GM21526 (cell line): Measurements from ENCODE around the gene ASF1B.
"Not testable (repeated sequence)": the region's sequence is repeated elsewhere in the genome, so short reads cannot be mapped to it uniquely, and the experiment has no call there.

Experiments used
- ATAC-seq: cut with Tn5 transposase; IDR thresholded peaks from one replicate; pipeline ENCODE4 v1.9.1; 2021; ENCODE audit warnings: moderate library complexity; ENCODE audit not compliant: unreplicated experiment, low FRiP score

ASF1B gene

DNA sequence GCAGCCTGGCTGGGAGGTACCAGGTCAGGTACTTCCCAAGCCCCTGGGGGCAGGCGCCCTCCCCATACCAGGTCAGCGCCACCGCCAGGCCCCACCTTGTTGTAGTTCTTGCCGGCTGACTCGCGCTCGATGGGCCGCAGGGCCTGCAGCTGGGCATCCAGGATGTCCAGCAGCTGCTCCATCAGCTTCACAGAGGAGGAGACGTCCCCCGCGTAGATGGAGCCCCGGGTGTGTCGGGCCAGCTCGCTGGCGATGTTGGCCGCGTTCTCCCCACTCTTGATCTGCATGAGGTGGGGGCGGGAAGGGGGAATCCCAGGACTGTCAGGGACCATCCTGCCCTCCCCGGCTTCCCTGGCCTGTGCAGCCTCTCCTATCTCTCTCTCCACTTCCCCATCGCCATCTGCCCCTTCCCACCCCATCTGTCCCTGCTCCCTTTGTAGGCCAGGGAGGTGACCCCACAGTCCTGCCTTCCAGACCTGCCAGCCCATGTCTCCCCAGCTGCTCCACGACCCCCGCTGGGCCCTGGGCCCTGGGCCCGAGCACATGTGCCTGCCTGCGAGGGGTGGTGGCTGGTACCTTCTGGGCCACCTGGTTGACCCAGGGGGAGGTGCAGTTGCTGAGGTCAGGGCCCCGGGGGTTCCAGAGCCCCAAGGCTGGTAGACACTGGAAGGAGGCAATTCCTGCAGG lies 23.8 kb upstream of the ASF1B start:
- ATAC-seq: no peak

DNA sequence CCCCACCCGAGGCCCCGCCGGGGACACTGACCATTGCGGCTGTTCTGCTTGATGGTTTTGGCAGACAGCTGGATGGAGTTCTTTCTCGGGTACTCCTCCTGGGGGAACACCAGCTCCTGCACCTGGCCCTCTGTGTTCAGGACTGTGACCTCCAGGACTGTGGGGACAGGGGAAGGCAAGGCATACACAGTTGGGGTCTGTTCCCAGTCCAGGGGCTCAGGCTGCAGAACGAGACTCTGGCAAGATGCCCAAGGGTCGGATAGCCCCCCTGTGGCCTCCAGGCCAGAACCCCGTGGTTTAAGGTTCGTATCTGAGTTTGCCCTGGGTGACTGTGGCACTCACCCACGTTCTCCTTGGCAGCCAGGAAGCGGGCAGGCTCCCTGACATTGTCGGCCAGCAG lies 22.7 kb upstream of the ASF1B start:
- no peak for ATAC-seq

DNA sequence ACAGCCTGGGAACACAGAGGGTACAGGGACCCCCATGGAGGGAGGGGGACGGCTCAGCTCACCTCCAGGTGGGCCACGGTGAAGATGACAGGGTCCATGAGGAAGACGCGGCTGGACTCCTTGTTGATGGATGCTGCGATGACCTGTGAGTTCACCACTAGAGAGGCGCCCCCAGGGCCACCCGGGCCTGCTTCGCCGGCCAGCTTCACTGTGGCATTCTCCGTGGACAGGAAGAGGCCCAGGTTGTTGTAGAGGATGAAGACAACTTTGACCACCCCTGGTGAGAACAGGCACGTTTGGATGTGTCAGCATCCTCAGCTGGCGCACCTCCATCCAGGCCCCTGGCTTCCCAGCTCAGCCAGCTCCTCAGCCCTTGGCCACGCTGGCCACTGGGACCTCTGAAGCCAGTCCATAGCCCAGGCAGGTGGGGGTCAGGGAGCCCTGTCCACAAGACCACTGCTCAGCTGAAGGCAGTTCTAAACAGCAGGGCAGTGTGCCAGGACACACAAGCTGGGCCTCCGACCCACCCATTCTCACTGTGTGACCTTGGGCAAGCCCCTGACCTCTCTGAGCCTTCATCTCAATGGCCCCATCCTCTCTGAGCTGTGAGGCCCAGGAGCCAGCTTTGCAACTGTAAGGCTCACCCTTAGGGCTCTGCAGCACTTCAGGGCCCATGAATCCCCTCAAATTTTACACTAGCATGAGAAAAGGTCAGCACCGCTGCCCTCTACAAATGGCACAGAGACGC lies 22.1 kb upstream of the ASF1B start:
- ATAC-seq: no peak

DNA sequence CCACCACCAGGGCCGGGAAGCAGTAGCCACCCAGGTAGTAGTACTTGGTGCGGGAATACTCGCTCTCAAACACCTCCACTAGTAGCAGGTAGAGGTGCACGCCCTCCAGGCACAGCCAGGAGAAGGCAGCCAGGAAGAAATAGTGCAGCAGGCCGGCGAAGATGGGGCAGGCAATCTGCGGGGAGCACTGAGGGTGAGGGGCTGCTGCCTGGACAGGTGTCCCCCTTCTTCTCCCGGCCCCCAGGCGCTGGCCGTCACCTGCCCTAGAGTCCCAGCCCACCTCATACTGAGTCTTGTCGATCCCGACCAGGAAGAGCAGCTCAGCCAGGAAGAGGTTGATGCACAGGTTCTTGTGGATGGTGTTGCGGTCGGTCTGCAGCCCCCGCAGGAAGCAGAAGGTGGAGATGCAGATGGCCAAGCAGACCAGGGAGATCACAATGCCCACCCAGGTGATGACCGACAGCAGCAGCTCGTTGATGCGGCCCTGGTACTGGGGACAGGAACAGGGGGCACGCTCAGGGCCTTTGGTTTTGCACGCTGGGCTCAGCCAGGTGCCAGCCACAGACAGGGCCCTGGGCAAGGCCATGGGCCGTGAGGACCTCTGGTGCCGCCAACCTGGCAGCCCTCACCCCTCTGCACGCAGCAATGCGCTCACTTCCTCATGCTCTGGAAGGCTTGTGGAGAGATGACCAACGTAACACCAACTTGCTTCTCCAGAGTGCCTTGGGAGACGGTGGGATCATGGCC lies 20.8 kb upstream of the ASF1B start:
- no peak for ATAC-seq

DNA sequence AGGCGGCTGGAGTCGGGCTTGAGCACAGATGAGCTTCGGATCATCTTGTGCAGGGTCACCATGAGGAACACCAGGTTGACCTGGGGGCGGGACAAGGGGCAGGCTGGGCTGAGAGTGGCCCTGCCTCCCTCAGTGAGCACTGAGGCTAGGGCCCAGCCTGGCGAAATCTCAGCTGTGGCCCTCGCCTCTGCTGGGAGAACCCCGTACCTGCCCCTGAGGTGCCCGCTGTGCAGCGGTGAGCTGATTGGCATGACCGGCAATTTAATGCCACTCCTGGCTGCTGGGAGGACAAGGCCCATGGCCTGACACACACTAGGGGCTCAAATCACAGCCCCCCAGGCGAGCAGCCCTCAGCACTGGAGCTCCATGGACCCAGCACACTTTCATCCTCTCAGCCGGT lies 19.7 kb upstream of the ASF1B start:
- ATAC-seq: no peak

DNA sequence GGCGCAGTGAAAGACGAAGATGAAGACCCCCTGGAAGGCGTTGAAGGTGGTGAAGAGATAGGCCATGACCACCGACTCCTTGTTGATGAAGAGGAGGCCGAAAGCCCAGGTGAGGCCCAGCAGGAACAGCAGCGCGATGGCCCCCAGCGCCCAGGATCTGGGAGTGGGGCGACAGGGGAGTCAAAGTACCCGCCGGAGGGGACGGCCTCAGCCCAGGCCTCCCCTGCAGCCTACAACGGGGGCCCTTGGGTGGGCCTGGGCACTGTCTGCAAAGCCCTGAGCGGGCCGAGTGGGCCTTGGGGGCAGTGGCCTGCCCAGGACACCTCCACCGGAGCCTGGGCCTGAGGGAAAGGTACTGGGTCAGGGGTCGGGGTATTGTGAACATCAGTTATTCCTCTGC lies 19.0 kb upstream of the ASF1B start:
- ATAC-seq: no peak

DNA sequence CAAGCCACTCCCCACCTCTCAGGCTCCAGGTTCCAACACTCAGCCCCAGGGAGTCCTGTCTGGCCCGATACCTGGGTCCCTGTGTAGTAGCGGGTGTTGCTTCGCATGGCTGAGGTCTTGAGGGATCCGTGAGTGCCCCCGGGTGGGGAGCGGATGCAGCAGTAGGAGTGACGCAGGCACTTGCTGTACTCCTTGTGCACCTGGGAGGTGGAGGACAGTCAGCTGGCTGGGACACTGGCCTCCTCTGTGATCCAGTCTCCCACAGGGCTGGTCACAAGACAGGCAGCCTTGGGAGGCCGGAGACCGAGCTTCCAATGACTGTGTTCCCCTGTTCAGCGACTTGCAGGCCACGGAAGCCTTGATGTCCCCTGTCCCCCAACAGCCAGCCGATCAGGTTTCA lies 16.3 kb upstream of the ASF1B start:
- ATAC-seq: no peak

DNA sequence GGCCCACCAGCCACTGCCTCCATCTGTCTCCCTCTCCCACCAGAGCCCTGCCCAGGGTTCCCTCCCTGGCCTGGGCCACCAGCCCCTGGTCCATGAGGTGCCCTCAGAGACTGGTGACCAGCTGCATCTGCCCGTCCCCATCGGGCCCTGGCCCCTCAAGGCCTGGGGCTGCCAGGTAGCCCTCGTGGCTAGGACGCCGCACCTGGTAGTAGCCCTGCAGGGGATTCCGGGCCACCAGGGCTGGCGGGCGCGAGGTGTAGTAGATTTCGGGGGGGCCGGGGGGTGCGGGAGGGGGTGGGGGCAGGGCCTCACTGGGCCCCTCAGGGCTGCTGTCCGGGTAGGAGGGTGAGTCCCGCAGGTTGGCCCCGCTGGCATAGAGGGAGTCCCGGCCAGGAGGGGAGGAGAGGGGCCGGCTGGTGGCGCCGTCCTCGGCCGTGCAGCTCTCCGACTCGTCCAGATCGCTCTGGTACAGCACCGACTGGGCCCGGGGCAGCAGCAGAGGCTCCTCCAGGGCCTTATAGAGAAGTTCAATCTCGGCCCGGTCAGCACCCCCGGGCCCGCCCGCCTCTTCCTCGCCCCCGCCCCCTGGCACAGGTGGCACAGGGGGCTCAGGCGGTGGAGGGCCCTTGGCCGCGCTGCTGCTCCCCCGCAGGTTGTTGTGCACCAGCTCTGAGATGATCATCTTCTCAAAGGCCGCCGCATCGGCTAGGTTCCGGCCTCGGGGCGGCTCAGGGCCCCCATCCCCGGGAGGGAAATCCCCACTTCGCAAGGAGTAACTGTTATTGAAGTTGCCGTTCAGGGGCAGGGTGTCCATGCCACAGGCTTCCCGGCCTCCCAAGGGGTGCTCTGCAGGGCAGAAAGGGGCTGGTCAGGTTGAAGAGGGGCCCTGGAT lies 14.6 kb upstream of the ASF1B start:
- ATAC-seq: no peak

DNA sequence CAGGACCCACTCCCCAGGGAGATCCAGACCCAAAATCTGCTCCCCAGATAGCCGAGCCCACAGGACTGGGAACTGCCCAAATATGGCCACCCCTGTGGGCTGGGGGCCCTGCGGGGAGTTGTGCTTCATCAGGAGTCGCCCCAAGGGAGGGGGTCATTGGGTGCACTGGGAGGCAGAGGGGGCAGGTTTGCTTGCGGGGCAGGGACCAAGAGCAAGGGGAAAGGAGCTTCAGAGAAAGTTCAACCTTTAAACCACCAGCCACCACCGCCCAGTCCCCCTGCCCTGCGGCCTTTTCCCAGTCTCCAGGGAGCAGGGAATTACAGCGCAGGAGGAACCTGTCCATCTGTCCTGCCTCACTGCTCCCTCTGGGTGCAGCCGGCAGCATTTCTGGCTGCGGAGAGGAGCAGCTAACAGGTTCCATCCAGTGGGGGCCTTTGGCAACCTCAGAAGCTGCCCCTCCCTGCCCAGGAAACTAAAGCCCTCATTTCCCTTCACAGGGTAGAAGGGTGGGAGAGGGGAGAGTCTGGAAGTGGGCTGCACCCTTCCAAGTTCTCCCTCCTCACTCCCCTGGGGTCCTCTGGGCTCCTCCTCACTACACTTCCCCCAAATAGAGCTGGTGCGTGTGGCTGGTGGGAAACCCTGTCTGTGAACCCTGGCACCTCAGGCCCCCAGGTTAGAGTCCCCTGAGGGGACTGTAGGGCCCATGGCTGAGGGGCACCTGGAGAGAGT lies 13.8 kb upstream of the ASF1B start:
- ATAC-seq: no peak

DNA sequence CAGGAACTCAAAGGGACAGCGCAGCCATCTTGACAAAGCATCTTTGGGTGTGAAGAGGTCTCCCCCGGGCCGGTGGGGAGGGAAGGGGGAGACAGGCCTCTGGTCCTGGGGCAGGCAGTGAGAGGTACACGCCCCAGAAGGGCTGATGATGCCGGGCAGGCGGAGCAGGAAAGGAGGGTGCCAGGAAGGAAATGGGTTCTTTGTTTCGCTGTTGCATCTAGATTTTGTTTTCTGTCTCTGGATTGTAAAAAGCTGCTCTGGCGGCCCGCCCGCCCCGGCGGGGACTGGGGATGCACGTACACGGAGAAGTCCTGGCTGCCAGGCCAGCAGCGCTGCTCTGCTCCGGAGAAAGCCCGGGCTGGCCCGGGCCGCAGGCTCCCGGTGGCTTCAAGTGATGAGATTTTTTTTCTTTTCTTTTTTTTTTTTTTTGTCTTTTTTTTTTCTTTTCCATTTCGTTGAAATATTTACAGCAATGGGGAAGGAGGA lies 13.2 kb upstream of the ASF1B start:
- no peak for ATAC-seq

DNA sequence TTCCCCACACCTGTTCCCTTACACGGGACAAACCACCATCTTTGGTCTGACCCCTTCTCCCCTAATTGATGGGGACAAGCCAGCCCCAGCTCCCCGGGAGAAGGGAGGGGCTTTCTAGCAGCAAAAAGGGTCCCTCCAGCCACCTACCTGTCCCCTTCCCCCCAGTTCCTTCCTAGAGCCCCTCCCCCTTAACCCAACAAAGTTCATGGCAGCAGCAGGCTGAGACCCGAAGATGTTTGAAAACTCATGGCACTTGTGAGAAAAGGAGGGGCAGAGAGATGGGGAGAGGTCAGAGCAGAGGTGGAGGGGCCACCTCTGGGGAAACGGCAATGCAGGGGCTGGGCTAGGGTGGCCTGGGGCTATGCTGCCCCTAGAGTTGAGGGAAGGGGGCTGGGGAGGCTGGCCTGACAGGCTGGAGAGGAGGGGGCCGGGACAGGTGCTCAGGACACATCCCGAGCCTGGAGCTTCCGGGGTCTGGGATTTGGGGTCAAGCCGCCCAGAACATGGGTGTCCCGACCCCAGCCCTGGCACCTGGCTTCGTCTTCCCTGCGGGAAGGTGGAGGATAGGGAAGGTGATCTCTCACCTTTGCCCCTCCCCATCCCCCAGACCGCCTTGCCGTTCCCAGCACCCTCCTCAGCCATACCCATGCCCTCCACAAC lies 12.5 kb upstream of the ASF1B start:
- no peak for ATAC-seq

DNA sequence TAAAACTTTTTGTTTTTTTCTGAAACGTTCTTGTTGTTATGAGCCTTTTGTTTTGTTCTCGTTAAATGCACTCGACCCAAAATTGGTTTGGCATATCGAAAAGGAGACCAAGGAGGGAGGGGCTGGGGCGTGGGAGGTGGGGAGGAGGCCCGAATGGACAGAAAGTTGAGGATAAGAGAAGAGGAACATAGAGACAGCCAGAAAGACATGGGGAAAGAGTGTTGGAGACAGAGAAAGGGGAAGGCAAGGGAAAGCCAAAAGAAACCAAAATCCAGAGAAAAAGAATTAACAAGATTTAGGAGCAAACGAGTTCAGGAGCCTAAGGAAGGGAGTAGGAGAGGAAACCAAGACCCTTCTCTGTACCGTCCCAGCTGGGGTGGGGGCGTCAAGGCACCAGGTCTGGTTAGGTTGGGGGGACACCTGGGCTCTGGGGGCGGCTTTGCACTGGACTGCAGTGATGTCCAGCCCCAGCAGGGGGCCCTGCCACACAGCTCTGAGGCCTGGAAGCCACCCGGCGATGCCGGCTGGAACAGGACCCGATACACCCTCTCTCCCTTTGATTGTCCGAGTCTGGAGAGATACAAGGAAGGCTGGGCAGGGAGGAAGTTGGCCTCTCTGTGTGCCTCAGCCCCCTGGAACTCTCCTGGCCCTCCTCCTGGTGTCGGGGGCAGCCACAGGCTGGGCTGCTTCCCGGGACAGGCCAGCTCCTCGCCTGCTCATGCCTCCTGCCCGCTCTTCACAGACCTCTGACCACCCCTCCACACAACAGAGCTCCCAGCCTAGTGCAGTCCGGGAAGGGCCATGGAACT lies 11.6 kb upstream of the ASF1B start:
- ATAC-seq: no peak

DNA sequence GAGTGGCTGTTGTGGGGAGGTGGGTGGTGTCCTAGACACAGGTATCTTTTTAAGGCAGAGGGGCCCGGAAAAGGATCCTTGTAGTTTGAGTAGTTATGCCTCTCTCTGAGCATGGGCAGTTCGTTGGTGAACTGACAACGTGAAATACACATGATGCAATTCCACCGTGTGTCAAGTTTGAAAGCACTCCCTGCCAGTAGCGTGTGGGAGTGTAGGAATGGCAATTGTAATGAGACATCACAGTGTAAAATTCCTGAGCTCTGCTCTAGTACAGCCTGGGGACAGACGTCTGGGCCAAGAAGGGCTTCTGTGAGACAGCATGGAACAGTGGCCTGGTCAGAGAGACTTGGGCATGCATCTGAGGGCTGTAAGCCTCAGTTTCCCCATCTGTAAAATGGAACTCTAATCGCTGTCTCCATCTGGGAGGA lies 10.4 kb upstream of the ASF1B start:
- ATAC-seq: no peak

DNA sequence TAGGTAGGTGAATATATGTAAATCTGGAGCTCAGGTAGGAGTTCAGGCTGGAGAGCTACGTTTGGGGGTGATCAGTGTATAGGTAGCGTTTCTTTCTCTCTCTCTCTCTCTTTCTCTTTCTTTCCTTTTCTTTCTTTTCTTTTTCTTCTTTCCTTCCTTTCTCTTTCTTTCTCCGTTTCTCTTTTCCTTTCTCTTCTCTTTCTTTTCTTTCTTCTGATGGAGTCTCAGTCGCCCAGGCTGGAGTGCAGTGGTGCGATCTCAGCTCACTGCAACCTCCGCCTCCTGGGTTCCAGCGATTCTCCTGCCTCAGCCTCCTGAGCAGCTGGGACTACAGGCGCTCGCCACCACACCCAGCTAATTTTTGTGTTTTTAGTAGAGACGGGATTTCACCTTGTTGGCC lies 9.8 kb upstream of the ASF1B start:
- not testable (repeated sequence) for ATAC-seq

DNA sequence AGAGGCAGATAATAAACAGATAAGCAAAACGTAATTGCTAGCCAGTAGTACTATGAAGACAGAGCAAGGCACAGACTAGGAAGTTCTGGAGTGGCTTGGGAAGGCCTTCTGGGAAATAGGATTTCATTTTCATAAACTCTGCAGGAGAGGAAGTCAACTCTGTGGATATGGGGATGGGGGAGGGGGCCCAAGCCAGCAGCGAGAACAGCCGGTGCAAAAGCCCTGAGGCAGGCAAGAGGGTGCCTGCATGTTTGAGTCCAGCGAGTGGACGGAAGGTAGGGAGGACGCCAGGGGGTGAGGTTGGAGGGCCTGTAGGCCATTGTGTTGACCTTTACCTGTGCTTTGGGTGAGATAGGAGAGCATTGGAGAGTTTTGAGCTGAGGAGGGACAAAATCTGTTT lies 9.0 kb upstream of the ASF1B start:
- ATAC-seq: no peak

DNA sequence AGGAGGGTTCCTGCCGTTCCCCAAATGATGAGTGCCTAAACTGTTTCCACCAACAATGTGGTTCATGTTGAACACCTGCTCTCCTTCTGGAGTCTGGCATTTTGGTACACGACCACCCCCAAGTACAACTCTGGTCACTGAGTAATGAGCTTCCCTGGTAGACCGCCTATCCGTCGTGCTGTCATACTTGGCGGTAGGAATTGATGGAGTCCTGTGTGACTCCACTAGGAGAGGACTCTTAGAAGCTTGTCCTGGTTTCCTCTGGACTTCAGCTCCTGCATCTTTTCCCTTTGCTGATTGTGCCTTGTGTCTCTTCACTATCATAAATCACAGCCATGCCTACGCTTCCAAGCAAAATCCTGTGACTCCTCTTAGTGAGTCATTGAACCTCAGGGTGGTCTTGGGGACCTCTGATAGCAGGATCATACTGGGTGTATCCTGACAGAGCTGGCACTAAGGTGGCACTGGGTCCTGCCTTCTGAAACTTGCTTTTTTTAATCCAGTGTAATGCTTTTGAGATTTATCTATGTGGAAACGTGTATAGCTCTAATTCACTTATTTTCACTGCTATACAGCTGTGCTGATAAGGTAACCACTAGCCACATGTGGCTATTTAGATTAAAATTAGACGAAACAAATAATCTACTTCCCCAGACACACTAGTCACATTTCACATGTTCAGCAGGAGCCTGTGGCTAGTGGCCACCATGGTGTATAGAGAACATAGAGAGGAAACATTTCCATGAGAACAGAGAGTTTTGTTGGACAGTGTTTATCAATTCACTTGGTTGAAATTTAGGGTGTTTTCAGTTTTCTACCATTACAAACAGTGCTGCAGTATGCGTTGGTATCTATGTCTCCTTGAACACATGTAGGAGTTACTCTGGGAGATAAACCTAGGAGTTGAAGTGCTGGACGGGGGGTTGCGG lies 6.1 kb upstream of the ASF1B start:
- ATAC-seq: no peak

DNA sequence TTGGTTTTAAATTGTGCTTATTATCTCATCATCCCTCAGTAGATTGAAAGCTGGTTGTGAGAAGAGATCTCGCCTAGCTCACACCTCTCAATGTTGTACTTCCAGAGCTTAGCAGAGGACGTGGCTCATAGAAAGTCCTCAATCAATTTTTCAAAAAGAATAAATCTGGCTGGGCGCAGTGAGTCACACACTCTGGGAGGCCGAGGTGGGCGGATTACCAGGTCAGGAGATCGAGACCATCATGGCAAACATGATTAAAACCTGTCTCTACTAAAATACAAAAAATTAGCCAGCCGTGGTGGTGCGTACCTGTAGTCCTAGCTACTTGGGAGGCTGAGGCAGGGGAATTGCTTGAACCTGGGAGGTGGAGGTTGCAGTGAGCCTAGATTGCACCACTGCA lies 4.7 kb upstream of the ASF1B start:
- ATAC-seq: no peak
